K562 (cell line): ENCODE results near the gene PTPN7. TPM values are rescaled to one million over a fixed set of nuclear protein-coding genes. Genes with fewer than 3 reads are reported as not detected.

Experiments
- ATAC-seq: fragments of 200-7000 bp; cut with Tn5 transposase; 3 replicates; pipeline ENCODE4 v1.9.1; 2020; ENCODE audit warnings: moderate library complexity
- BruUV-seq: library from RNA; stranded (reverse); fragments of 400-500 nt; replicated peaks from 2 replicates; lab custom pipeline; 2021; lab: Mats Ljungman, UMichigan
- CTCF ChIA-PET: fragments of 300-600 bp; formaldehyde crosslinking; extraction: SDS; loops from one replicate; lab custom pipeline; 2021; ENCODE audit warnings: low intra/inter-chr PET ratio; lab: Yijun Ruan, JAX
- POLR2A ChIA-PET: fragments of 300-600, 350-650 bp; sonication (Branson Sonifier 250); formaldehyde crosslinking; extraction: SDS; loops from one replicate; lab custom pipeline; 2021; ENCODE audit warnings: antibody characterized with exemption, inconsistent platforms; lab: Yijun Ruan, JAX
- DNase-seq, 4 experiments: peaks; one replicate each; pipeline versions ENCODE4 v3.0.0 to v3.0.0-alpha.2; 2011 to 2018; ENCODE audit warnings: low spot score in 3 of 4, mixed read lengths in 3 of 4; ENCODE audit errors: extremely low read depth in 1 of 4
- FAIRE-seq: peaks from 2 replicates; lab custom pipeline; 2011; peaks lifted over from hg19 to GRCh38; lab: Jason Lieb, UNC
- H2AFZ ChIP-seq: 2 replicates; pipeline ENCODE4 v1.6.0; 2011; ENCODE audit warnings: low read depth, low read length, control low read depth, inconsistent platforms
- H3K27ac ChIP-seq: fragments of 200-600 bp; 3 replicates; pipeline ENCODE4 v1.8.0; 2011; ENCODE audit warnings: low read depth, mild to moderate bottlenecking, control low read depth, inconsistent platforms, low read length, moderate library complexity, mixed read lengths; ENCODE audit errors: extremely low read depth
- H3K27me3 ChIP-seq, 2 experiments: fragments of 300-600 bp in 1 of 2; 2 replicates in 1 of 2; 3 replicates in 1 of 2; pipeline versions ENCODE4 v1.6.0 to v1.8.0; 2011; ENCODE audit warnings: inconsistent platforms in 2 of 2, low read length in 2 of 2, mild to moderate bottlenecking in 1 of 2, mixed read lengths in 1 of 2, moderate library complexity in 1 of 2; ENCODE audit not compliant: control insufficient read depth in 2 of 2, insufficient read depth in 2 of 2
- H3K36me3 ChIP-seq: fragments of 300-600 bp; 3 replicates; pipeline ENCODE4 v1.8.0; 2011; ENCODE audit warnings: mild to moderate bottlenecking, low read length, inconsistent platforms; ENCODE audit not compliant: control insufficient read depth, insufficient read depth
- H3K4me1 ChIP-seq, 2 experiments: fragments of 200-600 bp in 1 of 2; replicated peaks in 1 of 2; 2 replicates in 1 of 2; 3 replicates in 1 of 2; pipeline versions ENCODE4 v1.5.1 to v1.8.0; 2011; ENCODE audit warnings: inconsistent platforms in 2 of 2, low read length in 2 of 2, mild to moderate bottlenecking in 1 of 2, mixed read lengths in 1 of 2, moderate library complexity in 1 of 2; ENCODE audit not compliant: control insufficient read depth in 2 of 2, insufficient read depth in 2 of 2
- H3K4me2 ChIP-seq: 2 replicates; pipeline ENCODE4 v1.6.1; 2011; ENCODE audit warnings: low read length, control low read depth, inconsistent platforms, mixed read lengths; ENCODE audit not compliant: insufficient read depth
- H3K4me3 ChIP-seq: fragments of 200-600 bp; sonication (generic), shearing (Covaris generic); 2 replicates; pipeline ENCODE4 v1.5.1; 2016; ENCODE audit warnings: control low read depth, inconsistent platforms
- H3K79me2 ChIP-seq: fragments of 200-600 bp; 3 replicates; pipeline ENCODE4 v1.8.0; 2011; ENCODE audit warnings: low read length, inconsistent platforms; ENCODE audit not compliant: control insufficient read depth, insufficient read depth
- H3K9ac ChIP-seq, 2 experiments: 2 replicates each; pipeline versions ENCODE4 v1.6.0 to v1.6.1; 2011; ENCODE audit warnings: low read depth in 2 of 2, low read length in 2 of 2, control low read depth in 1 of 2, inconsistent platforms in 1 of 2, mild to moderate bottlenecking in 1 of 2, mixed read lengths in 1 of 2; ENCODE audit not compliant: insufficient read depth in 1 of 2
- H3K9me1 ChIP-seq: one replicate; pipeline ENCODE4 v1.6.0; 2011; ENCODE audit warnings: inconsistent platforms, mild to moderate bottlenecking, low read length, moderate library complexity; ENCODE audit not compliant: control insufficient read depth, insufficient read depth
- H3K9me3 ChIP-seq: replicated peaks from 2 replicates; pipeline ENCODE4 v1.5.1; 2011; ENCODE audit warnings: low read depth, low read length, inconsistent platforms; ENCODE audit not compliant: control insufficient read depth, insufficient read depth
- H4K20me1 ChIP-seq: replicated peaks from 2 replicates; pipeline ENCODE4 v1.6.1; 2011; ENCODE audit warnings: low read length, inconsistent platforms, mixed read lengths; ENCODE audit not compliant: control insufficient read depth, insufficient read depth
- CHD1 ChIP-seq: fragments of 200-600 bp; sonication (generic); IDR thresholded peaks from one replicate; pipeline ENCODE4 v1.6.1; 2012; ENCODE audit warnings: mild to moderate bottlenecking, moderate library complexity, low read length, inconsistent platforms
- HMG20A ChIP-seq: fragments of 450-650 bp; formaldehyde crosslinking; conservative IDR thresholded peaks from 2 replicates; pipeline ENCODE4 v1.4.0; 2020; ENCODE audit warnings: mild to moderate bottlenecking, mixed read lengths
- SNRNP70 ChIP-seq: fragments of 200-400 bp; formaldehyde crosslinking; optimal IDR thresholded peaks from 2 replicates; pipeline ENCODE3; 2017; ENCODE audit warnings: low read depth, low read length
- STAT5B ChIP-seq: fragments of 250-450 bp; sonication (Bioruptor Pico); IDR thresholded peaks from 2 replicates; pipeline ENCODE4 v1.8.0; 2021; ENCODE audit warnings: mild to moderate bottlenecking, inconsistent platforms
- WGBS: fragments of 100-300 bp; shearing (Covaris generic); methylation state at CpG from one replicate; pipeline ENCODE4 v1.1.6; 2016; ENCODE audit warnings: low coverage, mixed read lengths; ENCODE audit not compliant: insufficient coverage; ENCODE audit errors: missing lambda C conversion rate; 5-methylcytosine and 5-hydroxymethylcytosine counted together
- in situ Hi-C: fragments of 300-500 bp; cut with MboI; formaldehyde crosslinking; loops from 4 replicates; pipeline ENCODE4 v1.15.0; 2018; ENCODE audit warnings: inconsistent platforms, mixed read lengths
- intact Hi-C: fragments of 100-400 bp; cut with micrococcal nuclease; formaldehyde crosslinking; loops from 2 replicates; pipeline ENCODE4 v1.14.2; 2022
- polyA plus RNA-seq, 8 experiments: library from polyadenylated mRNA; depleted of rRNA in 4 of 8; stranded (reverse) in 5 of 8; unstranded in 3 of 8; fragments of >200 nt; fragmentation: Nextera tagmentation in 2 of 8; fragmentation: Illumina TruSeq in 1 of 8; extraction: Ambion mirVana in 2 of 8; extraction: Trizol in 1 of 8; gene quantifications; 2 replicates each; pipeline versions ENCODE4 v1.2.1 to v1.2.3, GENCODE V29; 2011 to 2014; ENCODE audit warnings: inconsistent platforms in 1 of 8, missing spikeins in 1 of 8
- total RNA-seq, 7 experiments: library from RNA; depleted of rRNA in 6 of 7; stranded (reverse); fragments of >200 nt in 6 of 7; fragmentation: Illumina TruSeq in 2 of 7; extraction: Trizol in 2 of 7; gene quantifications; 2 replicates each; pipeline versions ENCODE4 v1.2.1 to v1.2.3, GENCODE V29; 2011 to 2021; ENCODE audit warnings: low replicate concordance in 1 of 7
- TF ChIP-seq, protein P1 (sequence below), 2 experiments: fragments of 450-650 bp in 1 of 2; sonication (generic) in 1 of 2; formaldehyde crosslinking in 1 of 2; IDR thresholded peaks in 1 of 2; conservative IDR thresholded peaks in 1 of 2; 2 replicates each; pipeline versions ENCODE4 v1.6.1 to v1.8.1; 2016 to 2023; ENCODE audit warnings: mild to moderate bottlenecking in 2 of 2, moderate library complexity in 2 of 2, inconsistent platforms in 1 of 2, missing genetic modification reagents in 1 of 2
- TF ChIP-seq, protein P2 (sequence below), 2 experiments: fragments of 450-650 bp; IDR thresholded peaks; 2 replicates each; pipeline ENCODE4 v1.6.1; 2018; ENCODE audit warnings: mild to moderate bottlenecking in 2 of 2, low read depth in 1 of 2; ENCODE audit not compliant: partially characterized antibody in 2 of 2
- TF ChIP-seq, protein P3 (sequence below): fragments of 450-650 bp; IDR thresholded peaks from 2 replicates; pipeline ENCODE4 v1.6.1; 2016; ENCODE audit warnings: missing biosample characterization, missing genetic modification characterization
- TF ChIP-seq, protein P4 (sequence below), 2 experiments: fragments of 450-650 bp in 1 of 2; IDR thresholded peaks; 2 replicates each; pipeline ENCODE4 v1.6.1; 2011 to 2017; ENCODE audit warnings: low read depth in 2 of 2, antibody characterized with exemption in 1 of 2, borderline replicate concordance in 1 of 2, low read length in 1 of 2, mild to moderate bottlenecking in 1 of 2, mixed read lengths in 1 of 2; ENCODE audit not compliant: control insufficient read depth in 1 of 2

The PTPN7 gene
- total and polyA plus RNA-seq, 9 of the 15 experiments (the other 6 are each of a cell fraction or from before 2014, with no cell fraction given): 18.7 to 144 (median 120) TPM

DNA sequence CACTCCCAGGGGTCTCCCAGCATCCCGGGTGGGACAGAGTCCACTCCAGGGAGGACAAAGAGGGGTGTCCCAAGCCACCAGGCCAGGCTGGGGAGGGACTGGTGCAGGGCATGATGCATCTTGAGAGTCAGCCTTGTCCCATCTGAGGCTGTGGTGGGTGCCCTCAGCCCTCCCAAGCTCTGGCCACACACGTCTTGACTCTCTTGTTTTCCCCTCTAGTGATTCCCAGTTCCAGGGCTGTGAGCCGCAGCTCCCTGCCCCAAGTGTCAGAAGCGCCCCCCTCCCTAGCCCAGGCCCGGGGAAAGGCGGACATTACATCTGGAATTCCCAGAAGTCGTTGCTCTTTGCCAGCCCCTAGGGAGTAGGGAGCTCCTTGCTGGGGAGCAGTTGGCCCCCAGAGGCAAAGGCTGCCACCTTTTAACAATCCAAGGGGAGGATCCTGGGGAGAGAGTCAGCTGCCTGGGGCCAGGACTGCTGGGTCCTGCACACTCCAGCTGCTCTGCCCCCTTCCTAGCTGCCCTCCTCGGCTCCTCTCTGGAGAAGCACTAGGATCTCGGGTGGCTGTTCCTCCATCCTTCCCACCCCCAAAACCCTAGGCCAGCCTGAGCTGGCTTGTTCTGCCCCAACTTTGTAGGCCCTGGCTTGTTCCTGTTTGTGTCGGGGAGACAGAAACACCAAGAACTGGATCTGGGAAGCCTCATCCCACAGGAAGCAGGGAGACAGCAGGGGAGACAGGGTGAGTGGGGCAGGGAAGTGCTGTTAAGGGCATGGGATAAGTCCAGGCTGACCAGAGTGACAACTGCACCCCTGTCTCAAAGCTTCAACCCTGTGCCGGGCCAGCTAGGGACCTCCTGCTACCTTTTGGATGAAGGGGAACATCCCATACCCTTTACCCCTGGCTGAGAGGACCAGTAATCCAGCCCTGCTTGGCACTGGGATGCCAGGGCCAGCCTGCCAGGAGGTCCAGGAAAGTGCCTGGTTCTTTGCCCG is 3.2 kb upstream of the PTPN7 start:
- 43% methylated on average over 12 of the region's 12 CpGs for WGBS
- H3K36me3 ChIP-seq: peaks cover 13% of the 10 kb centered on the region; the same call in 1 of the 3 replicates
- DNase-seq: no peak
- H3K79me2 ChIP-seq: peaks cover 88% of the 10 kb centered on the region
- no peak for ATAC-seq
- no peaks in the 10 kb centered on the region for H4K20me1 ChIP-seq
- peaks cover 79 to 96% of the 10 kb centered on the region in 2 experiments for H3K4me1 ChIP-seq
- H3K27ac ChIP-seq: peak overlapping the region; percentile 99
- H3K4me2 ChIP-seq: peak overlapping the region; percentile 90
- H3K4me3 ChIP-seq: 0 out of 2 replicates have a peak overlapping the region, but pooled peaks have one; percentile 8
- in situ Hi-C loops: no loop called here
- H3K27me3 ChIP-seq: no peaks in the 10 kb centered on the region
- intact Hi-C loops: no loop called here
- H3K9me3 ChIP-seq: no peaks in the 10 kb centered on the region
- no peak for FAIRE-seq
- POLR2A ChIA-PET: interaction anchor here (0.6 to 2.9 kb wide), 9 partner anchors 9 to 1598 kb away, joined by 3 to 21 read pairs (median 4); partner anchors contain the start of gene ARL8A
- H3K9me1 ChIP-seq: no peaks in the 10 kb centered on the region
- no TSS peak for BruUV-seq
- CTCF ChIA-PET: interaction anchor here (0.5 kb wide), 1 partner anchor 403 kb away, joined by 3 read pairs; no protein-coding TSS in a partner anchor
- H3K9ac ChIP-seq: peak overlapping the region; percentile 89 to 92
- H2AFZ ChIP-seq: peak overlapping the region; percentile 75
- peak; percentile 35 for TF ChIP-seq CHD1
- no peak for TF ChIP-seq HMG20A
- no peak for TF ChIP-seq SNRNP70
- TF ChIP-seq, protein P1, sequence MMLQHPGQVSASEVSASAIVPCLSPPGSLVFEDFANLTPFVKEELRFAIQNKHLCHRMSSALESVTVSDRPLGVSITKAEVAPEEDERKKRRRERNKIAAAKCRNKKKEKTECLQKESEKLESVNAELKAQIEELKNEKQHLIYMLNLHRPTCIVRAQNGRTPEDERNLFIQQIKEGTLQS (IDR thresholded peaks at IDR 0.05): no peak
- TF ChIP-seq, protein P1 (CRISPR knock-in tag; conservative IDR thresholded peaks at IDR 0.05): no peak
- TF ChIP-seq, protein P2, sequence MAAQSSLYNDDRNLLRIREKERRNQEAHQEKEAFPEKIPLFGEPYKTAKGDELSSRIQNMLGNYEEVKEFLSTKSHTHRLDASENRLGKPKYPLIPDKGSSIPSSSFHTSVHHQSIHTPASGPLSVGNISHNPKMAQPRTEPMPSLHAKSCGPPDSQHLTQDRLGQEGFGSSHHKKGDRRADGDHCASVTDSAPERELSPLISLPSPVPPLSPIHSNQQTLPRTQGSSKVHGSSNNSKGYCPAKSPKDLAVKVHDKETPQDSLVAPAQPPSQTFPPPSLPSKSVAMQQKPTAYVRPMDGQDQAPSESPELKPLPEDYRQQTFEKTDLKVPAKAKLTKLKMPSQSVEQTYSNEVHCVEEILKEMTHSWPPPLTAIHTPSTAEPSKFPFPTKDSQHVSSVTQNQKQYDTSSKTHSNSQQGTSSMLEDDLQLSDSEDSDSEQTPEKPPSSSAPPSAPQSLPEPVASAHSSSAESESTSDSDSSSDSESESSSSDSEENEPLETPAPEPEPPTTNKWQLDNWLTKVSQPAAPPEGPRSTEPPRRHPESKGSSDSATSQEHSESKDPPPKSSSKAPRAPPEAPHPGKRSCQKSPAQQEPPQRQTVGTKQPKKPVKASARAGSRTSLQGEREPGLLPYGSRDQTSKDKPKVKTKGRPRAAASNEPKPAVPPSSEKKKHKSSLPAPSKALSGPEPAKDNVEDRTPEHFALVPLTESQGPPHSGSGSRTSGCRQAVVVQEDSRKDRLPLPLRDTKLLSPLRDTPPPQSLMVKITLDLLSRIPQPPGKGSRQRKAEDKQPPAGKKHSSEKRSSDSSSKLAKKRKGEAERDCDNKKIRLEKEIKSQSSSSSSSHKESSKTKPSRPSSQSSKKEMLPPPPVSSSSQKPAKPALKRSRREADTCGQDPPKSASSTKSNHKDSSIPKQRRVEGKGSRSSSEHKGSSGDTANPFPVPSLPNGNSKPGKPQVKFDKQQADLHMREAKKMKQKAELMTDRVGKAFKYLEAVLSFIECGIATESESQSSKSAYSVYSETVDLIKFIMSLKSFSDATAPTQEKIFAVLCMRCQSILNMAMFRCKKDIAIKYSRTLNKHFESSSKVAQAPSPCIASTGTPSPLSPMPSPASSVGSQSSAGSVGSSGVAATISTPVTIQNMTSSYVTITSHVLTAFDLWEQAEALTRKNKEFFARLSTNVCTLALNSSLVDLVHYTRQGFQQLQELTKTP (IDR thresholded peaks at IDR 0.05; ENCODE audit: low read depth in 1 of 2, partially characterized antibody in 2 of 2): no peak
- TF ChIP-seq, protein P3, sequence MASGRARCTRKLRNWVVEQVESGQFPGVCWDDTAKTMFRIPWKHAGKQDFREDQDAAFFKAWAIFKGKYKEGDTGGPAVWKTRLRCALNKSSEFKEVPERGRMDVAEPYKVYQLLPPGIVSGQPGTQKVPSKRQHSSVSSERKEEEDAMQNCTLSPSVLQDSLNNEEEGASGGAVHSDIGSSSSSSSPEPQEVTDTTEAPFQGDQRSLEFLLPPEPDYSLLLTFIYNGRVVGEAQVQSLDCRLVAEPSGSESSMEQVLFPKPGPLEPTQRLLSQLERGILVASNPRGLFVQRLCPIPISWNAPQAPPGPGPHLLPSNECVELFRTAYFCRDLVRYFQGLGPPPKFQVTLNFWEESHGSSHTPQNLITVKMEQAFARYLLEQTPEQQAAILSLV (tag): no peak
- TF ChIP-seq, protein P4, sequence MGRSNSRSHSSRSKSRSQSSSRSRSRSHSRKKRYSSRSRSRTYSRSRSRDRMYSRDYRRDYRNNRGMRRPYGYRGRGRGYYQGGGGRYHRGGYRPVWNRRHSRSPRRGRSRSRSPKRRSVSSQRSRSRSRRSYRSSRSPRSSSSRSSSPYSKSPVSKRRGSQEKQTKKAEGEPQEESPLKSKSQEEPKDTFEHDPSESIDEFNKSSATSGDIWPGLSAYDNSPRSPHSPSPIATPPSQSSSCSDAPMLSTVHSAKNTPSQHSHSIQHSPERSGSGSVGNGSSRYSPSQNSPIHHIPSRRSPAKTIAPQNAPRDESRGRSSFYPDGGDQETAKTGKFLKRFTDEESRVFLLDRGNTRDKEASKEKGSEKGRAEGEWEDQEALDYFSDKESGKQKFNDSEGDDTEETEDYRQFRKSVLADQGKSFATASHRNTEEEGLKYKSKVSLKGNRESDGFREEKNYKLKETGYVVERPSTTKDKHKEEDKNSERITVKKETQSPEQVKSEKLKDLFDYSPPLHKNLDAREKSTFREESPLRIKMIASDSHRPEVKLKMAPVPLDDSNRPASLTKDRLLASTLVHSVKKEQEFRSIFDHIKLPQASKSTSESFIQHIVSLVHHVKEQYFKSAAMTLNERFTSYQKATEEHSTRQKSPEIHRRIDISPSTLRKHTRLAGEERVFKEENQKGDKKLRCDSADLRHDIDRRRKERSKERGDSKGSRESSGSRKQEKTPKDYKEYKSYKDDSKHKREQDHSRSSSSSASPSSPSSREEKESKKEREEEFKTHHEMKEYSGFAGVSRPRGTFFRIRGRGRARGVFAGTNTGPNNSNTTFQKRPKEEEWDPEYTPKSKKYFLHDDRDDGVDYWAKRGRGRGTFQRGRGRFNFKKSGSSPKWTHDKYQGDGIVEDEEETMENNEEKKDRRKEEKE (IDR thresholded peaks at IDR 0.05; ENCODE audit: borderline replicate concordance in 1 of 2, control insufficient read depth in 1 of 2, low read depth in 2 of 2, low read length in 1 of 2): no peak
- TF ChIP-seq STAT5B: no peak
